Measurements from ENCODE around the gene ECSIT.

- TF ChIP-seq RFX5 (IDR thresholded peaks at IDR 0.05; ENCODE audit: low read length) (no peak), EP300 (IDR thresholded peaks at IDR 0.05; ENCODE audit: borderline replicate concordance in 1 of 2, low read depth in 1 of 2, low read length in 1 of 2) (no peak), USF1 (IDR thresholded peaks at IDR 0.05; ENCODE audit: borderline replicate concordance, low read depth) (no peak), POLR2AphosphoS5 (IDR thresholded peaks at IDR 0.05; ENCODE audit: low read depth, low read length) (no peak), GABPA (IDR thresholded peaks at IDR 0.05; ENCODE audit: low read depth) (no peak)
- TF ChIP-seq, protein P1, sequence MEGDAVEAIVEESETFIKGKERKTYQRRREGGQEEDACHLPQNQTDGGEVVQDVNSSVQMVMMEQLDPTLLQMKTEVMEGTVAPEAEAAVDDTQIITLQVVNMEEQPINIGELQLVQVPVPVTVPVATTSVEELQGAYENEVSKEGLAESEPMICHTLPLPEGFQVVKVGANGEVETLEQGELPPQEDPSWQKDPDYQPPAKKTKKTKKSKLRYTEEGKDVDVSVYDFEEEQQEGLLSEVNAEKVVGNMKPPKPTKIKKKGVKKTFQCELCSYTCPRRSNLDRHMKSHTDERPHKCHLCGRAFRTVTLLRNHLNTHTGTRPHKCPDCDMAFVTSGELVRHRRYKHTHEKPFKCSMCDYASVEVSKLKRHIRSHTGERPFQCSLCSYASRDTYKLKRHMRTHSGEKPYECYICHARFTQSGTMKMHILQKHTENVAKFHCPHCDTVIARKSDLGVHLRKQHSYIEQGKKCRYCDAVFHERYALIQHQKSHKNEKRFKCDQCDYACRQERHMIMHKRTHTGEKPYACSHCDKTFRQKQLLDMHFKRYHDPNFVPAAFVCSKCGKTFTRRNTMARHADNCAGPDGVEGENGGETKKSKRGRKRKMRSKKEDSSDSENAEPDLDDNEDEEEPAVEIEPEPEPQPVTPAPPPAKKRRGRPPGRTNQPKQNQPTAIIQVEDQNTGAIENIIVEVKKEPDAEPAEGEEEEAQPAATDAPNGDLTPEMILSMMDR (IDR thresholded peaks at IDR 0.05) = no peak
Measured at GRCh38 chr19:11577451-11578257, 48.7 kb upstream of the ECSIT start, which contains the start of gene ACP5.

Measured in SK-N-SH (cell line).